B cell (primary cell): ENCODE measurements around the gene FAM118A. TPM values are rescaled to one million over a fixed set of nuclear protein-coding genes. Genes with fewer than 3 reads are reported as not detected.
"Not testable (repeated sequence)": the region's sequence is repeated elsewhere in the genome, so short reads cannot be mapped to it uniquely, and the experiment has no call there.

ENCODE experiments used
- ATAC-seq: fragments of 200-7000 bp; cut with Tn5 transposase; one replicate; pipeline ENCODE4 v1.10.0; 2021; ENCODE audit warnings: low read depth, mild to moderate bottlenecking, moderate number of reproducible peaks, moderate library complexity
- CTCF ChIA-PET: fragments of 350-600 bp; sonication (Branson Sonifier 250); formaldehyde crosslinking; loops from one replicate; lab custom pipeline; 2021; ENCODE audit warnings: antibody characterized with exemption, inconsistent platforms; lab: Charles Lee
- POLR2A ChIA-PET: fragments of 350-600 bp; sonication (Branson Sonifier 250); formaldehyde crosslinking; loops from one replicate; lab custom pipeline; 2021; ENCODE audit warnings: antibody characterized with exemption; lab: Charles Lee
- DNase-seq: peaks from one replicate; pipeline ENCODE4 v3.0.0; 2013
- H2AFZ ChIP-seq: 2 replicates; pipeline ENCODE4 v1.6.1; 2012; ENCODE audit warnings: mild to moderate bottlenecking, low read depth, low read length; ENCODE audit not compliant: insufficient read depth, poor library complexity, severe bottlenecking
- H3K27ac ChIP-seq, 2 donors: 1 replicate in 1 of 2; 2 replicates in 1 of 2; pipeline ENCODE4 v1.5.1; 2012 to 2013; ENCODE audit warnings: low read length in 2 of 2, mild to moderate bottlenecking in 2 of 2, moderate library complexity in 1 of 2
- H3K27me3 ChIP-seq, 4 experiments: fragments of 200-600 bp in 1 of 4; sonication (generic) in 1 of 4; replicated peaks in 1 of 4; 1 replicate in 2 of 4; 2 replicates in 2 of 4; pipeline versions ENCODE4 v1.6.1 to v1.7.0; 2013 to 2016; ENCODE audit warnings: low read length in 3 of 4, mild to moderate bottlenecking in 2 of 4, mixed read lengths in 1 of 4, moderate library complexity in 1 of 4; ENCODE audit not compliant: insufficient read depth in 4 of 4, control insufficient read depth in 3 of 4; ENCODE audit errors: control extremely low read depth in 1 of 4
- H3K36me3 ChIP-seq, 2 experiments: replicated peaks in 1 of 2; 1 replicate in 1 of 2; 2 replicates in 1 of 2; pipeline versions ENCODE4 v1.6.1 to v1.7.1; 2013; ENCODE audit warnings: low read length in 1 of 2; ENCODE audit not compliant: insufficient read depth in 2 of 2, control insufficient read depth in 1 of 2; ENCODE audit errors: control extremely low read depth in 1 of 2, extremely low read depth in 1 of 2
- H3K4me1 ChIP-seq, 2 donors: fragments of 200-600 bp in 1 of 2; sonication (generic) in 1 of 2; 1 replicate in 1 of 2; 2 replicates in 1 of 2; pipeline versions ENCODE4 v1.5.1 to v1.6.1; 2013 to 2017; ENCODE audit warnings: low read length in 2 of 2; ENCODE audit not compliant: control insufficient read depth in 2 of 2, insufficient read depth in 2 of 2
- H3K4me2 ChIP-seq: replicated peaks from 2 replicates; pipeline ENCODE3; 2012; ENCODE audit warnings: mild to moderate bottlenecking, low read depth, low read length; ENCODE audit not compliant: poor library complexity, severe bottlenecking
- H3K4me3 ChIP-seq, 5 experiments: fragments of 200-600 bp in 1 of 5; sonication (generic) in 1 of 5; 1 replicate in 3 of 5; 2 replicates in 2 of 5; pipeline versions ENCODE4 v1.5.1 to v1.7.0; 2011 to 2016; ENCODE audit warnings: low read length in 4 of 5, mild to moderate bottlenecking in 4 of 5, low read depth in 2 of 5, control low read depth in 1 of 5, moderate library complexity in 1 of 5; ENCODE audit not compliant: insufficient read depth in 1 of 5; ENCODE audit errors: control extremely low read depth in 1 of 5, extremely low read depth in 1 of 5
- H3K79me2 ChIP-seq: fragments of 200-600 bp; sonication (generic); one replicate; pipeline ENCODE4 v1.6.0; 2016; ENCODE audit warnings: low read length; ENCODE audit not compliant: control insufficient read depth, insufficient read depth
- H3K9ac ChIP-seq: fragments of 200-600 bp; sonication (generic); 2 replicates; pipeline ENCODE4 v1.6.1; 2017; ENCODE audit warnings: mild to moderate bottlenecking, low read length, moderate library complexity
- H3K9me3 ChIP-seq, 3 donors: one replicate each; pipeline versions ENCODE4 v1.6.1 to v1.7.1; 2013; ENCODE audit warnings: low read length in 2 of 3; ENCODE audit not compliant: control insufficient read depth in 2 of 3, insufficient read depth in 1 of 3; ENCODE audit errors: control extremely low read depth in 1 of 3
- H4K20me1 ChIP-seq: 2 replicates; pipeline ENCODE4 v1.6.0; 2012; ENCODE audit warnings: mild to moderate bottlenecking, low read length; ENCODE audit not compliant: insufficient read depth, control insufficient read depth, poor library complexity, severe bottlenecking
- H3K27ac Mint-ChIP-seq: one replicate; pipeline ENCODE4 v1.8.0; 2021; ENCODE audit warnings: mixed read lengths
- H3K27me3 Mint-ChIP-seq: one replicate; pipeline ENCODE4 v1.8.0; 2021; ENCODE audit warnings: mixed read lengths
- H3K4me1 Mint-ChIP-seq: one replicate; pipeline ENCODE4 v1.8.0; 2021; ENCODE audit warnings: mixed read lengths
- H3K4me3 Mint-ChIP-seq: one replicate; pipeline ENCODE4 v1.8.0; 2021; ENCODE audit warnings: mixed read lengths
- H3K9me3 Mint-ChIP-seq: one replicate; pipeline ENCODE4 v1.8.0; 2022; ENCODE audit warnings: mixed read lengths; ENCODE audit not compliant: insufficient read depth
- CTCF ChIP-seq: fragments of 200-600 bp; IDR thresholded peaks from one replicate; pipeline ENCODE4 v1.8.0; 2022; ENCODE audit warnings: antibody characterized with exemption, mild to moderate bottlenecking
- EZH2 ChIP-seq: IDR thresholded peaks from 2 replicates; pipeline ENCODE4 v1.6.1; 2012; ENCODE audit warnings: borderline replicate concordance, low read depth, mild to moderate bottlenecking, moderate library complexity, low read length; ENCODE audit not compliant: insufficient read depth, poor library complexity, severe bottlenecking
- WGBS: methylation state at CpG from one replicate; pipeline ENCODE4 v1.1.5; 2013; ENCODE audit warnings: missing lambda C conversion rate; ENCODE audit not compliant: insufficient coverage; 5-methylcytosine and 5-hydroxymethylcytosine counted together
- intact Hi-C: fragments of 100-400 bp; cut with micrococcal nuclease; formaldehyde crosslinking; loops from one replicate; pipeline ENCODE4 v1.10.0; 2022
- polyA plus RNA-seq: library from polyadenylated mRNA; depleted of rRNA; stranded (reverse); fragments of >200 nt; gene quantifications from 2 replicates; pipeline ENCODE4 v1.2.3, GENCODE V29; 2012
- total RNA-seq, 2 donors: library from RNA; stranded (reverse); fragments of 120-200 nt in 1 of 2; gene quantifications; 1 replicate in 1 of 2; 2 replicates in 1 of 2; pipeline versions ENCODE4 v1.2.3 to v1.2.4, GENCODE V29; 2013 to 2022

FAM118A gene
- total and polyA plus RNA-seq, 2 donors (not counting 1 experiment from before 2014, with no cell fraction given): 66.5 to 216 TPM

DNA sequence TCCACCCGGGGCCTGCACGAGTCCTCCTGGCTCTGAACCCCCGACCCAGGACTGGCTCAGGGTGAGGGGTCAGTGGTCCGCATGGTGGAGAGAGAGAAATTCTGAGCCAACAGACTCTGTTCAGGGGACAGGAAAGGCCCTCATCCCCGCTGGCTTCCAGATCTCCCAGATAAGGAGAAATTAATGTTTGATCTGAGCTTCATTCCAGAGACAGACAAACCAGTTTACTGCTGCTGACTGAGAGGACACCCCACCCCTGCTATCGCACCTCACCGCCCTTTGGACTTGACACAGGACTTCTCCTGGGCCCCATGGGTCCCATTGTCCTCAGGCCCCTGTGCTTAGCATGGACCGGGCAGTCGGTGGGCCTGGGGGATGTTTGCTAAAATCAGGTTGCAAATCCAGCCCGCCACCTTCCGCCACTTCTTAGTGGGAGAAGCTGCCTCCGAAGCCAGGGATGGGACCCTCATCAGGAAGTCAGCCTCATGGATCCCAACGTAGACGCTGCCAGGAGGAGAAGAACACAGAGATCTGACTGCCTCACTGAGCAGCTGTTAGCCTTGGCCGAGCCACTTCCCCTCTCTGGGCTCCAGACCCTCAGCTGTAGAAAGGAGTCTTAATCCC lies 36.2 kb upstream of the FAM118A start:
- Mint-ChIP-seq H3K4me1 (peaks cover 13% of the 10 kb centered on the region), H3K27ac (no peak overlapping the region), H3K4me3 (no peak overlapping the region), H3K9me3 (no peaks in the 10 kb centered on the region), H3K27me3 (peaks cover 10% of the 10 kb centered on the region)
- TF ChIP-seq EZH2: no peak
- no peak for TF ChIP-seq CTCF
- Histone ChIP-seq H4K20me1 (no peaks in the 10 kb centered on the region), H3K9me3 (no peaks in the 10 kb centered on the region), H3K36me3 (no peaks in the 10 kb centered on the region), H3K27me3 (peaks cover 0 to 17% (median 7%) of the 10 kb centered on the region in 4 experiments), H3K4me1 (peaks cover 6 to 12% of the 10 kb centered on the region in 2 donors), H3K4me2 (no peak overlapping the region), H3K4me3 (no peak overlapping the region), H3K79me2 (no peaks in the 10 kb centered on the region), H2AFZ (no peak overlapping the region), H3K27ac (no peak overlapping the region), H3K9ac (no peak overlapping the region)
- intact Hi-C loops: no loop called here
- ATAC-seq: no peak
- CTCF ChIA-PET: no interaction called here
- POLR2A ChIA-PET: no interaction called here
- no peak for DNase-seq
- 91% methylated on average over 13 of the region's 15 CpGs for WGBS

- Histone ChIP-seq H3K9me3 (no peaks in the 10 kb centered on the region), H3K9ac (no peak overlapping the region), H2AFZ (no peak overlapping the region), H3K27me3 (peaks cover 0 to 7% (median 0%) of the 10 kb centered on the region in 4 experiments), H3K4me1 (peaks cover 3 to 4% of the 10 kb centered on the region in 2 donors), H4K20me1 (no peaks in the 10 kb centered on the region), H3K79me2 (no peaks in the 10 kb centered on the region), H3K36me3 (no peaks in the 10 kb centered on the region), H3K27ac (no peak overlapping the region), H3K4me3 (no peak overlapping the region), H3K4me2 (no peak overlapping the region)
- Mint-ChIP-seq H3K9me3 (no peaks in the 10 kb centered on the region), H3K27ac (no peak overlapping the region), H3K27me3 (no peaks in the 10 kb centered on the region), H3K4me3 (no peak overlapping the region), H3K4me1 (peaks cover 5% of the 10 kb centered on the region)
- CTCF ChIA-PET: interaction anchor here (0.9 kb wide), 1 partner anchor 156 kb away, joined by 3 read pairs; no protein-coding TSS in a partner anchor
- WGBS: 84% methylated on average over 8 of the region's 12 CpGs
- POLR2A ChIA-PET: no interaction called here
- DNase-seq (no peak), ATAC-seq (no peak)
- no peak for TF ChIP-seq CTCF
- TF ChIP-seq EZH2: no peak
- intact Hi-C loops: no loop called here
Measured at GRCh38 chr22:45276507-45277105, 33.1 kb upstream of the FAM118A start.

DNA sequence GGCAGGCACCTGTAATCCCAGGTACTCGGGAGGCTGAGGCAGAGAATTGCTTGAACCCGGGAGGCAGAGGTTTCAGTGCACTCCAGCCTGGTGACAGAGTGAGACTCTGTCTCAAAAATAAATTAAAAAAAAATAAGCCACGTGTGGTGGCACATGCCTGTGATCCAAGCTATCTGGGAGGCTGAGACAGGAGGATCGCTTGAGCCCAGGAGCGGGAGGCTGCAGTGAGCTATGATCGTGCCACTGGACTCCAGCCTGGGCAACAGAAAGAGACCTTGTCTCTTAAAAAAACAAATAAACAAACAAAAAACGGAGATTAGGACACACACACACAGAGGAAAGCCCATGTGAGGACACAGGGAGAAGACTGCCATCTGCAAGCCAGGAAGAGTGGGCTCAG lies 32.0 kb upstream of the FAM118A start:
- H3K9me3 ChIP-seq, H3K27me3 ChIP-seq, CTCF ChIA-PET, H3K4me3 ChIP-seq, POLR2A ChIA-PET, H3K36me3 ChIP-seq, H3K27ac ChIP-seq, H3K9ac ChIP-seq, H3K4me1 ChIP-seq, H3K4me2 ChIP-seq, H3K27me3 Mint-ChIP-seq, H2AFZ ChIP-seq, H3K27ac Mint-ChIP-seq, H4K20me1 ChIP-seq, H3K4me3 Mint-ChIP-seq, DNase-seq, H3K4me1 Mint-ChIP-seq, intact Hi-C loops, H3K79me2 ChIP-seq, ATAC-seq, H3K9me3 Mint-ChIP-seq: not testable (repeated sequence)
- 94% methylated on average over 3 of the region's 7 CpGs for WGBS
